Measurements from ENCODE around the gene CLCN2.

CLCN2 gene
- long read RNA-seq, partial matches to known transcripts, result 1 of 4 reads
- long read RNA-seq, other reads (novel, unspliced or antisense), result 0 of 4 reads

- Histone ChIP-seq H3K4me3 (replicated peaks; ENCODE audit: insufficient read depth, low read length) (peak within 1 kb of the TSS; percentile 80), H3K27me3 (ENCODE audit: insufficient read depth, poor library complexity, severe bottlenecking) (no peaks in the 10 kb centered on the region), H3K27ac (replicated peaks) (peak within 1 kb of the TSS; percentile 75)
- DNase-seq (ENCODE audit: low read depth in 1 of 2, low spot score in 1 of 2), result peak in 1 of 2 experiments; percentile 59
- TF ChIP-seq REST (IDR thresholded peaks at IDR 0.05; ENCODE audit: insufficient replicate concordance, low read depth) (no peak), SPI1 (IDR thresholded peaks at IDR 0.05; ENCODE audit: borderline replicate concordance, low read depth) (no peak), CTCF (IDR thresholded peaks at IDR 0.05; ENCODE audit: insufficient read depth, low read length) (no peak), POLR2AphosphoS5 (IDR thresholded peaks at IDR 0.05; ENCODE audit: low read depth) (no peak), GABPA (IDR thresholded peaks at IDR 0.05; ENCODE audit: low read depth) (no peak)
These were observed at the start of gene CLCN2, which contains the start of gene POLR2H for GRCh38 chr3:184361532-184361931. TSS of gene CLCN2 (minus strand) at chr3:184361605. CDS start at chr3:184361479, 126 bp downstream. TSS of gene POLR2H (plus strand) at chr3:184361710. CDS start at chr3:184363493, 1,783 bp downstream.

GRCh38 chr3:184409946-184410500 is 48.6 kb upstream of the CLCN2 start:
- no peak overlapping the region for H3K4me3 ChIP-seq (replicated peaks; ENCODE audit: insufficient read depth, low read length)
- peaks cover 3% of the 10 kb centered on the region for H3K27me3 ChIP-seq (ENCODE audit: insufficient read depth, poor library complexity, severe bottlenecking)
- DNase-seq (ENCODE audit: low read depth in 1 of 2, low spot score in 1 of 2), result no peak
- TF ChIP-seq POLR2AphosphoS5 (IDR thresholded peaks at IDR 0.05; ENCODE audit: low read depth) (no peak), CTCF (IDR thresholded peaks at IDR 0.05; ENCODE audit: insufficient read depth, low read length) (no peak), GABPA (IDR thresholded peaks at IDR 0.05; ENCODE audit: low read depth) (no peak), REST (IDR thresholded peaks at IDR 0.05; ENCODE audit: insufficient replicate concordance, low read depth) (no peak), SPI1 (IDR thresholded peaks at IDR 0.05; ENCODE audit: borderline replicate concordance, low read depth) (no peak)
- no peak overlapping the region for H3K27ac ChIP-seq (replicated peaks)

- Histone ChIP-seq H3K27ac (replicated peaks) (no peak overlapping the region), H3K27me3 (ENCODE audit: insufficient read depth, poor library complexity, severe bottlenecking) (peaks cover 3% of the 10 kb centered on the region), H3K4me3 (replicated peaks; ENCODE audit: insufficient read depth, low read length) (no peak overlapping the region)
- no peak for DNase-seq (ENCODE audit: low read depth in 1 of 2, low spot score in 1 of 2)
- no peak for TF ChIP-seq REST (IDR thresholded peaks at IDR 0.05; ENCODE audit: insufficient replicate concordance, low read depth)
These were observed 48.0 kb upstream of the CLCN2 start for GRCh38 chr3:184409331-184409926.
